HFFc6 (cell line): Measurements from ENCODE around the gene RAD51B. TPM values are rescaled to one million over a fixed set of nuclear protein-coding genes. Genes with fewer than 3 reads are reported as not detected.

Experiments used
- DNase-seq: peaks from one replicate; pipeline ENCODE4 v3.0.0-alpha.2; 2018
- H3K27ac Mint-ChIP-seq: 2 replicates; pipeline ENCODE4 v1.8.0; 2020; ENCODE audit warnings: mild to moderate bottlenecking, mixed read lengths
- H3K27me3 Mint-ChIP-seq: 2 replicates; pipeline ENCODE4 v1.8.0; 2021; ENCODE audit warnings: mild to moderate bottlenecking, moderate library complexity, mixed read lengths; ENCODE audit not compliant: insufficient read depth
- H3K36me3 Mint-ChIP-seq: 2 replicates; pipeline ENCODE4 v1.8.0; 2021; ENCODE audit warnings: low read depth, mixed read lengths
- H3K4me1 Mint-ChIP-seq: 2 replicates; pipeline ENCODE4 v1.8.0; 2020; ENCODE audit warnings: low read depth, mixed read lengths
- H3K4me3 Mint-ChIP-seq: 2 replicates; pipeline ENCODE4 v1.8.0; 2020; ENCODE audit warnings: mild to moderate bottlenecking, moderate library complexity, mixed read lengths
- H3K9me3 Mint-ChIP-seq: 2 replicates; pipeline ENCODE4 v1.8.0; 2020; ENCODE audit warnings: mild to moderate bottlenecking, mixed read lengths
- total RNA-seq, 6 experiments: library from RNA; stranded (reverse); fragmentation: NEBNext Ultra II Directional; extraction: Animal tissue kit (Norgen Biotek cat#: 25700); gene quantifications; 2 replicates in 1 of 6; 3 replicates in 5 of 6; pipeline ENCODE4 v1.2.3, GENCODE V29; 2021
- TF ChIP-seq, protein P1 (sequence below): fragments of 200-600 bp; sonication (generic); IDR thresholded peaks from 2 replicates; pipeline ENCODE4 v1.5.0; 2021; ENCODE audit warnings: antibody characterized with exemption, mild to moderate bottlenecking

Gene RAD51B
- total RNA-seq, 6 experiments from 2014 or later = 7.1 to 12.4 (median 9.6) TPM

GRCh38 chr14:67886191-67886590, 66.6 kb downstream of the RAD51B start:
- Mint-ChIP-seq H3K4me1 (no peaks in the 10 kb centered on the region), H3K27ac (no peak overlapping the region), H3K36me3 (no peaks in the 10 kb centered on the region), H3K4me3 (no peak overlapping the region), H3K27me3 (no peaks in the 10 kb centered on the region), H3K9me3 (no peaks in the 10 kb centered on the region)
- TF ChIP-seq, protein P1, sequence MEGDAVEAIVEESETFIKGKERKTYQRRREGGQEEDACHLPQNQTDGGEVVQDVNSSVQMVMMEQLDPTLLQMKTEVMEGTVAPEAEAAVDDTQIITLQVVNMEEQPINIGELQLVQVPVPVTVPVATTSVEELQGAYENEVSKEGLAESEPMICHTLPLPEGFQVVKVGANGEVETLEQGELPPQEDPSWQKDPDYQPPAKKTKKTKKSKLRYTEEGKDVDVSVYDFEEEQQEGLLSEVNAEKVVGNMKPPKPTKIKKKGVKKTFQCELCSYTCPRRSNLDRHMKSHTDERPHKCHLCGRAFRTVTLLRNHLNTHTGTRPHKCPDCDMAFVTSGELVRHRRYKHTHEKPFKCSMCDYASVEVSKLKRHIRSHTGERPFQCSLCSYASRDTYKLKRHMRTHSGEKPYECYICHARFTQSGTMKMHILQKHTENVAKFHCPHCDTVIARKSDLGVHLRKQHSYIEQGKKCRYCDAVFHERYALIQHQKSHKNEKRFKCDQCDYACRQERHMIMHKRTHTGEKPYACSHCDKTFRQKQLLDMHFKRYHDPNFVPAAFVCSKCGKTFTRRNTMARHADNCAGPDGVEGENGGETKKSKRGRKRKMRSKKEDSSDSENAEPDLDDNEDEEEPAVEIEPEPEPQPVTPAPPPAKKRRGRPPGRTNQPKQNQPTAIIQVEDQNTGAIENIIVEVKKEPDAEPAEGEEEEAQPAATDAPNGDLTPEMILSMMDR = no peak
- no peak for DNase-seq

DNA sequence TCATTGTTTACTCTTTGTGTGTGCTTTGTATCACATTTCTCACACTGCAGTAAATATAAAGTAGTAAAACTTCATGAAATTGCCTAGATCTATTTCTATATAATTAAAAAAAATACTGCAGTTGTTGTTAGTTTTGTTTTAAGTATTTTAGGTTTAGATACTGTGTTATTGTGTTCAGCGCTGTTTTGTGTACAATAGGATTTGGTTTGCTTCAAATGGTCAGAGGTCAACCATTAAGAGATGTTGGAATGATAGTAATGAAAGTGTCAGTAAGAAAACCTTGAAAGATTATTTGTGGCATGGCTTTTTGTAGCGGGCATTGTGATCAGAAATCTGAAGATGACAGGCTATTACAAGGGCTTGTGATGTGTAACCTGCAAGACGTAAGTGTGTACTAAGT, 67.9 kb downstream of the RAD51B start:
- no peak for DNase-seq
- H3K27me3 Mint-ChIP-seq = no peaks in the 10 kb centered on the region
- TF ChIP-seq, protein P1 = no peak
- H3K4me3 Mint-ChIP-seq = no peak overlapping the region
- H3K9me3 Mint-ChIP-seq = no peaks in the 10 kb centered on the region
- H3K27ac Mint-ChIP-seq = no peak overlapping the region
- no peaks in the 10 kb centered on the region for H3K4me1 Mint-ChIP-seq
- H3K36me3 Mint-ChIP-seq = no peaks in the 10 kb centered on the region

- H3K4me3 Mint-ChIP-seq = no peak overlapping the region
- no peaks in the 10 kb centered on the region for H3K27me3 Mint-ChIP-seq
- no peak for DNase-seq
- H3K27ac Mint-ChIP-seq = no peak overlapping the region
- TF ChIP-seq, protein P1 = no peak
- H3K9me3 Mint-ChIP-seq = no peaks in the 10 kb centered on the region
- no peaks in the 10 kb centered on the region for H3K36me3 Mint-ChIP-seq
- H3K4me1 Mint-ChIP-seq = no peaks in the 10 kb centered on the region
These were observed 69.9 kb downstream of the RAD51B start for GRCh38 chr14:67889455-67889854.

GRCh38 chr14:67892466-67893100, 73.0 kb downstream of the RAD51B start:
- Mint-ChIP-seq H3K36me3 (no peaks in the 10 kb centered on the region), H3K27ac (no peak overlapping the region), H3K27me3 (no peaks in the 10 kb centered on the region), H3K4me1 (no peaks in the 10 kb centered on the region), H3K4me3 (no peak overlapping the region), H3K9me3 (no peaks in the 10 kb centered on the region)
- TF ChIP-seq, protein P1 = no peak
- no peak for DNase-seq

DNA sequence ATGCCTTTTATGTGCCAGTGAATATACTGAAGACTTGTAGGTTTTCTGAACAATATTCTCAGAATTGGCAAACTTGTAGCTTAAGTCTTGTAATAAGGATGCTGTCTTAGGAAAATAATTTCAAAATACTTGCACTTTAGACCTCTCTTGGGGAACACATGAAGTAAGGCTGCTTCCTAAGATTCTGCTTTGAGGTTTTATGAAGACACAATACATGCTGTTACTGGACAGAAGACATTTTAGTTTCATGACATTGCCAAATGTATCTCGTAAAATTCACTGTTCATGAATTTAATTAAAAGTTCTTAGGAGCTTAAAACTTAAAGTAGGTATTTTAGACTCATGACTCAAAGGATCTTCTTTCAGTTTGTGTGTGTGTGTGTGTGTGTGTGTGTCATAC, 80.7 kb downstream of the RAD51B start:
- Mint-ChIP-seq H3K27me3 (no peaks in the 10 kb centered on the region), H3K36me3 (peaks cover 10% of the 10 kb centered on the region), H3K4me3 (no peak overlapping the region), H3K9me3 (no peaks in the 10 kb centered on the region), H3K27ac (no peak overlapping the region), H3K4me1 (no peaks in the 10 kb centered on the region)
- DNase-seq = no peak
- TF ChIP-seq, protein P1 = no peak
